Mesenchymal stem cell (in vitro differentiated cells and primary cell): Measurements from ENCODE around the gene PLA1A.

Source experiments
- DNase-seq: peaks from one replicate; pipeline ENCODE4 v3.0.0-alpha.2; 2013
- H2AFZ ChIP-seq: one replicate; pipeline ENCODE4 v1.6.1; 2013; ENCODE audit warnings: low read depth, mild to moderate bottlenecking, control low read depth, inconsistent platforms, low read length, moderate library complexity
- H2AK5ac ChIP-seq: 2 replicates; pipeline ENCODE4 v1.6.1; 2013; ENCODE audit warnings: low read length, moderate library complexity, mild to moderate bottlenecking, inconsistent platforms; ENCODE audit not compliant: severe bottlenecking
- H2BK120ac ChIP-seq: one replicate; pipeline ENCODE4 v1.6.1; 2013; ENCODE audit warnings: low read depth, mild to moderate bottlenecking, inconsistent platforms, low read length, moderate library complexity
- H2BK12ac ChIP-seq, 2 experiments: one replicate each; pipeline ENCODE4 v1.6.1; 2013; ENCODE audit warnings: inconsistent platforms in 2 of 2, low read length in 2 of 2, mild to moderate bottlenecking in 2 of 2, moderate library complexity in 2 of 2, control low read depth in 1 of 2
- H2BK15ac ChIP-seq: one replicate; pipeline ENCODE4 v1.6.1; 2013; ENCODE audit warnings: mild to moderate bottlenecking, low read depth, inconsistent platforms; ENCODE audit not compliant: poor library complexity, severe bottlenecking
- H2BK5ac ChIP-seq: 2 replicates; pipeline ENCODE4 v1.6.1; 2013; ENCODE audit warnings: low read depth, mild to moderate bottlenecking, low read length, control low read depth, inconsistent platforms; ENCODE audit not compliant: poor library complexity, severe bottlenecking
- H3K14ac ChIP-seq, 2 experiments: one replicate each; pipeline ENCODE4 v1.6.1; 2013; ENCODE audit warnings: inconsistent platforms in 2 of 2, low read length in 2 of 2, control low read depth in 1 of 2, mild to moderate bottlenecking in 1 of 2, moderate library complexity in 1 of 2
- H3K18ac ChIP-seq, 2 experiments: one replicate each; pipeline ENCODE4 v1.6.1; 2013; ENCODE audit warnings: inconsistent platforms in 2 of 2, low read length in 2 of 2, control low read depth in 1 of 2, low read depth in 1 of 2, mild to moderate bottlenecking in 1 of 2
- H3K23ac ChIP-seq, 2 experiments: one replicate each; pipeline ENCODE4 v1.6.1; 2013; ENCODE audit warnings: inconsistent platforms in 2 of 2, low read length in 2 of 2, mild to moderate bottlenecking in 2 of 2, moderate library complexity in 2 of 2, control low read depth in 1 of 2
- H3K27ac ChIP-seq: 2 replicates; pipeline ENCODE4 v1.5.1; 2013; ENCODE audit warnings: mild to moderate bottlenecking, moderate library complexity, low read length, control low read depth, inconsistent platforms; ENCODE audit not compliant: poor library complexity, severe bottlenecking
- H3K27me3 ChIP-seq, 2 experiments: 2 replicates each; pipeline versions ENCODE4 v1.6.1 to v1.7.0; 2013; ENCODE audit warnings: low read length in 2 of 2, mild to moderate bottlenecking in 2 of 2, moderate library complexity in 2 of 2, control low read depth in 1 of 2, inconsistent platforms in 1 of 2; ENCODE audit not compliant: control insufficient read depth in 1 of 2, insufficient read depth in 1 of 2
- H3K36me3 ChIP-seq, 2 experiments: 2 replicates each; pipeline versions ENCODE4 v1.6.1 to v1.7.0; 2013; ENCODE audit warnings: low read length in 2 of 2, control low read depth in 1 of 2, inconsistent platforms in 1 of 2, low read depth in 1 of 2, mild to moderate bottlenecking in 1 of 2; ENCODE audit not compliant: insufficient read depth in 2 of 2, control insufficient read depth in 1 of 2
- H3K4ac ChIP-seq, 2 experiments: one replicate each; pipeline ENCODE4 v1.6.1; 2013; ENCODE audit warnings: inconsistent platforms in 2 of 2, low read length in 2 of 2, mild to moderate bottlenecking in 2 of 2, moderate library complexity in 2 of 2, control low read depth in 1 of 2, low read depth in 1 of 2
- H3K4me1 ChIP-seq: 2 replicates; pipeline ENCODE4 v1.6.1; 2013; ENCODE audit warnings: low read depth, low read length, control low read depth; ENCODE audit not compliant: control insufficient read depth, insufficient read depth
- H3K4me2 ChIP-seq: 2 replicates; pipeline ENCODE4 v1.6.1; 2013; ENCODE audit warnings: low read length, mild to moderate bottlenecking, inconsistent platforms; ENCODE audit not compliant: poor library complexity, severe bottlenecking
- H3K4me3 ChIP-seq, 2 experiments: 2 replicates each; pipeline versions ENCODE4 v1.5.1 to v1.7.0; 2013; ENCODE audit warnings: low read length in 2 of 2, mild to moderate bottlenecking in 2 of 2, control low read depth in 1 of 2, low read depth in 1 of 2; ENCODE audit not compliant: insufficient read depth in 1 of 2
- H3K79me1 ChIP-seq: replicated peaks from 2 replicates; pipeline ENCODE4 v1.6.1; 2013; ENCODE audit warnings: mild to moderate bottlenecking, control low read depth, low read length, inconsistent platforms; ENCODE audit not compliant: poor library complexity, severe bottlenecking
- H3K9ac ChIP-seq: 2 replicates; pipeline ENCODE4 v1.7.0; 2013; ENCODE audit warnings: mild to moderate bottlenecking, low read length, moderate library complexity
- H3K9me3 ChIP-seq: 2 replicates; pipeline ENCODE4 v1.7.0; 2013; ENCODE audit warnings: mild to moderate bottlenecking, low read length; ENCODE audit not compliant: control insufficient read depth
- H4K8ac ChIP-seq: one replicate; pipeline ENCODE4 v1.6.1; 2013; ENCODE audit warnings: inconsistent platforms, mild to moderate bottlenecking, low read length, moderate library complexity
- H4K91ac ChIP-seq: one replicate; pipeline ENCODE4 v1.6.1; 2013; ENCODE audit warnings: mild to moderate bottlenecking, low read length, inconsistent platforms
- WGBS: methylation state at CpG from one replicate; pipeline ENCODE4 v1.1.7; 2013; ENCODE audit warnings: mixed read lengths; 5-methylcytosine and 5-hydroxymethylcytosine counted together

Gene PLA1A

DNA sequence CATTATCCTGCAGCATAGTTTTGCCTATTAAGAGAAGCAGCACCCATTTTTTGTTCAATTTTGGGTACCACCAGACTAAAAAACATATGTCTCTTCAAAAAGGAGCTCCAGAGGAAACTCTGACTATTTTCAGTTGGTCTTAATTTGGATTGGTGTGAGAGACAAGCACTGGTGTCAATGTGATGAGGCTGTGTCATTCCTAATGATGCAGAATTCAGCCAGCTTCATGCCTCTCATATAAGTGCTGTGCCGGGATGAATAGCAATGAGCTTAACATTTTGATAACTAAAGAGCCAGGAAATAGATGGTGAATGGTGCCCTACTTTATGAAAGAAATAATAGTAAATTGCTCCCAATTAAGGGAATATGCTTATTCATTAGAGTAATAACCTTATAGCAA, 46.8 kb downstream of the PLA1A start:
- H3K9me3 ChIP-seq: no peaks in the 10 kb centered on the region
- no peaks in the 10 kb centered on the region for H3K79me1 ChIP-seq
- H2BK120ac ChIP-seq: no peak overlapping the region
- peak overlapping the region; percentile 49 for H3K9ac ChIP-seq
- H3K27ac ChIP-seq: no peak overlapping the region
- no peak overlapping the region for H3K4me2 ChIP-seq
- H3K4me1 ChIP-seq: no peaks in the 10 kb centered on the region
- no peak overlapping the region for H3K23ac ChIP-seq
- WGBS: 88% methylated on average over 1 of the region's 1 CpG
- no peak overlapping the region for H2BK5ac ChIP-seq
- DNase-seq: no peak
- H2BK12ac ChIP-seq: no peak overlapping the region
- H4K8ac ChIP-seq: no peak overlapping the region
- no peak overlapping the region for H2AK5ac ChIP-seq
- H3K36me3 ChIP-seq: no peaks in the 10 kb centered on the region
- no peak overlapping the region for H4K91ac ChIP-seq
- no peak overlapping the region for H3K4ac ChIP-seq
- no peak overlapping the region for H2BK15ac ChIP-seq
- H3K27me3 ChIP-seq: no peaks in the 10 kb centered on the region
- H3K14ac ChIP-seq: no peak overlapping the region
- no peak overlapping the region for H3K18ac ChIP-seq
- no peak overlapping the region for H2AFZ ChIP-seq
- H3K4me3 ChIP-seq: no peak overlapping the region

DNA sequence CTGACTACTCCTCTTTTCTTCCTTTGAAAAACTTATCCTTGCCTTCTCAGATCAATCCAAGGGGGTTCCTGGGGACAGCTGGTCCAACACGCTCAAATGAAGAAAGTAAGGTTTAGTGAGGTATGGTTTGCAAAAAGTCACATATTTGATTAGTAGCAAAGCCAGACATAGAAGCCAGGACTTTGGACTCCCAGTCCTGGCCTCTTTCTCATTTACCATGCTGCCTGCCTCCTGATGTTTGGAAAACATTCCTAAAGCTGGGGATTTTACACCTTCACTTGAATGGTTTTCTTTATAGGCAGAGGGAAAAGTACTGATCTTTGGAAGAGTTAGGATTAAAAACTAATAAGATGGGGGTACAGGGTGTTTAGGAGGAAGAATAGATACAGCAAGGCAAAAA, 48.1 kb downstream of the PLA1A start:
- H3K18ac ChIP-seq: no peak overlapping the region

DNA sequence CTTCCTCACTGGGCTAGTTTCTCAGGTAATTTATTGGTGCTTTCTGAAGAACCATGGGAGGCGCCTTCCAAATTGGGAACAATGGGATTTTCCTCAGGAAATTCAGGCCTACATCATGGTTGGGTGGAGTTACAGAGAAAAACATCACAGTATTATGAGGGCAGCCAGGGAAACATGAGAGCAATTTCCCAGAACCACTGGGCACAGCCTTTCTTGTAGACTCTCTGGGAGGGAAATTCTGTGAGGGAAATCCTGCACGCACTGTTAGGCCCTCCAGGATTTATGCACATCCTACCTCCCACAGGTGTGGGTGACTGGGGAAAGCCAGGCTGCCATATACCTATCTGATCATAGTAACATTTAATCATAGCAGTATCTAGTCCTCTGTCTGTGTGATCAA, 49.5 kb downstream of the PLA1A start:
- Histone ChIP-seq H2BK120ac (no peak overlapping the region), H3K4me3 (no peak overlapping the region), H2BK12ac (no peak overlapping the region), H3K14ac (no peak overlapping the region), H4K91ac (no peak overlapping the region), H3K18ac (no peak overlapping the region), H2AFZ (no peak overlapping the region), H3K9me3 (no peaks in the 10 kb centered on the region), H3K79me1 (no peaks in the 10 kb centered on the region), H3K4me1 (no peaks in the 10 kb centered on the region), H3K27ac (no peak overlapping the region), H3K36me3 (no peaks in the 10 kb centered on the region), H3K27me3 (no peaks in the 10 kb centered on the region), H4K8ac (no peak overlapping the region), H2AK5ac (no peak overlapping the region), H2BK5ac (no peak overlapping the region), H3K4me2 (no peak overlapping the region), H3K4ac (no peak overlapping the region), H3K9ac (peak overlapping the region; percentile 35), H3K23ac (no peak overlapping the region), H2BK15ac (no peak overlapping the region)
- no peak for DNase-seq
- WGBS: 96% methylated on average over 1 of the region's 2 CpGs

More for the DNA sequence above, 48.1 kb downstream of the PLA1A start:
- Histone ChIP-seq H3K9ac (no peak overlapping the region), H4K8ac (no peak overlapping the region), H3K79me1 (no peaks in the 10 kb centered on the region), H2BK5ac (no peak overlapping the region), H2AFZ (no peak overlapping the region), H2AK5ac (no peak overlapping the region), H2BK15ac (no peak overlapping the region), H3K4me1 (no peaks in the 10 kb centered on the region), H3K23ac (no peak overlapping the region), H3K27ac (no peak overlapping the region), H2BK12ac (no peak overlapping the region), H3K4ac (no peak overlapping the region), H3K4me3 (no peak overlapping the region), H3K14ac (no peak overlapping the region), H4K91ac (no peak overlapping the region), H2BK120ac (no peak overlapping the region), H3K36me3 (no peaks in the 10 kb centered on the region), H3K27me3 (no peaks in the 10 kb centered on the region), H3K4me2 (no peak overlapping the region), H3K9me3 (no peaks in the 10 kb centered on the region)
- DNase-seq: no peak
- 88% methylated on average over 1 of the region's 1 CpG for WGBS

DNA sequence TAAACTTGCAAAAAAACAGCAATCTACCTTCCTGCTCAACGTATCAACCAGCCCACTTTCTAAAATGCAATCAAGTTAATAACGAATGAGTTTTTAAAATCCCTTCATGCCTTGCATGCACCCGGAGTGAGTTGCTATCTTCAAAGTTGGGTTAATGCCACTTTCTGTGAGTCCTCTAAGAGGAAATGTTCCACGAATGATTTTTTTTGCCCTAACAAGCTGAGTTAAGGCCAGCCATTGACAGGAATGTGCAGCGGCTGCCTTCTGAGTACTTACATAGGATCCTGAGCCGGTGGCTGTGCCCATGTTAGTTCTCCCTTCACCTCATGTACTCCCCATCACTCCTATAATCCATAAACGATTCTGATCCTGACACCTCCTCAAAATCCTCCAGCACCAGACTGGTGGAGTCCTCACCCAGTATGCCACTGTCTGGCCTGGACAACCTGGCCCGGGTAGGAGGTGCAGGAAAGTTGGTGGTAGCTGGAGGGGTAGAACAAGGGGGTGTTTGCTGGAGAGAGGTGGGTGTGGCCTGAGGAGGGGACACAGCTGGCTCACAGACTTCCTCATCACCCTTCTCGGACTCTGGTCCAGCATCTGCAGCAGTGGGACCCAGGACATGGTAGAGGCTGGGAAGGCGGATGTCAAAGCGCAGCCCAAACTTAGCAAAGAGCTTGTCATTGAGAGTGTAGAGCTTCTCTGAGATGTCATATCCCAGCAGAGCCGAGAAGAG, 50.3 kb downstream of the PLA1A start:
- WGBS: 79% methylated on average over 12 of the region's 12 CpGs
- H4K8ac ChIP-seq: peak overlapping the region; percentile 0
- H4K91ac ChIP-seq: no peak overlapping the region
- no peak overlapping the region for H2BK5ac ChIP-seq
- no peak overlapping the region for H3K4ac ChIP-seq
- no peak overlapping the region for H3K4me2 ChIP-seq
- no peak overlapping the region for H2BK12ac ChIP-seq
- no peak overlapping the region for H3K23ac ChIP-seq
- no peak overlapping the region for H3K27ac ChIP-seq
- H3K14ac ChIP-seq: no peak overlapping the region
- H2AK5ac ChIP-seq: no peak overlapping the region
- no peaks in the 10 kb centered on the region for H3K79me1 ChIP-seq
- H3K4me1 ChIP-seq: no peaks in the 10 kb centered on the region
- H3K36me3 ChIP-seq: no peaks in the 10 kb centered on the region
- no peaks in the 10 kb centered on the region for H3K27me3 ChIP-seq
- no peak overlapping the region for H2AFZ ChIP-seq
- peak overlapping the region; percentile 35 for H3K9ac ChIP-seq
- H2BK120ac ChIP-seq: no peak overlapping the region
- no peak overlapping the region for H3K18ac ChIP-seq
- H3K9me3 ChIP-seq: no peaks in the 10 kb centered on the region
- no peak overlapping the region for H3K4me3 ChIP-seq
- DNase-seq: no peak
- H2BK15ac ChIP-seq: no peak overlapping the region
